ENCODE results near the gene ADTRP. TPM values are rescaled to one million over a fixed set of nuclear protein-coding genes. Genes with fewer than 3 reads are reported as not detected.
A peak's percentile ranks its signal among the peaks of the same experiment; 100 is the strongest.

ADTRP gene
- total and polyA plus RNA-seq, 10 of the 15 experiments (the other 5 are each of a cell fraction or from before 2014, with no cell fraction given) = 0.10 to 2.6 (median 2.1) TPM

DNA sequence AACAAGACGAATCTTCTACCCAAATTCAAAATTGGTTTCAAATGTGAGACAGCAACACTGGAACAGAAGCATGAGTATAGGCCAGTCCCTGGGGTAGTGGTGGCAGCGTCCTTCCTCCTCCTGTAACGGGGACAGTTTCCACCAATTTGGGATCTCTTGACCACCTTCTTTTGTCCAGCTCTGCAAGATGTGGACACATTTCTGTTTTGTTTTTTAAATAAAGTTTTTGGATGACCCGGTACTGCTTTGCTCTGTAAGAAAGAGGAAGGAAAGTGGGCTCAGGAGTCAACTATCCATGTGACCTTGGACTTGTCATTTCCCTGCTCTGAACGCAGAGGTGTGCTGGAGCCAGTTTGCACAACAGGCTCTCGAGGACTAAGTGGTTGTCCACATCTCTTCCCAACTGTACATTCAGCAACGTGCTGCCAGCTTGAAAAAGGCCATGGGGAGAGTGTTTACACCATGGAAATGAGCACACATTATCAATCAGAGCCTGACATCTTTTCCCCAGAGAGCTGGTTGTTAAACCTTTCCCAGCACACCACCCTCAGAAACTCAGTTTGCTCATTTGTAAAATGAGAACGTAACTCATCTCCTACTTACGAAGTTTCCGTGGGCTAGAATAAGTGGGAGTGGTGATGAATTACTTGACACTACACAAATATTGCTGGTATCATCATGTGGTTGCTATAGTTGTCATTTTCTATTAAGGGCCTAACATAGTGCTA is 66.5 kb downstream of the ADTRP start (continued):
- TF ChIP-seq, protein P1, sequence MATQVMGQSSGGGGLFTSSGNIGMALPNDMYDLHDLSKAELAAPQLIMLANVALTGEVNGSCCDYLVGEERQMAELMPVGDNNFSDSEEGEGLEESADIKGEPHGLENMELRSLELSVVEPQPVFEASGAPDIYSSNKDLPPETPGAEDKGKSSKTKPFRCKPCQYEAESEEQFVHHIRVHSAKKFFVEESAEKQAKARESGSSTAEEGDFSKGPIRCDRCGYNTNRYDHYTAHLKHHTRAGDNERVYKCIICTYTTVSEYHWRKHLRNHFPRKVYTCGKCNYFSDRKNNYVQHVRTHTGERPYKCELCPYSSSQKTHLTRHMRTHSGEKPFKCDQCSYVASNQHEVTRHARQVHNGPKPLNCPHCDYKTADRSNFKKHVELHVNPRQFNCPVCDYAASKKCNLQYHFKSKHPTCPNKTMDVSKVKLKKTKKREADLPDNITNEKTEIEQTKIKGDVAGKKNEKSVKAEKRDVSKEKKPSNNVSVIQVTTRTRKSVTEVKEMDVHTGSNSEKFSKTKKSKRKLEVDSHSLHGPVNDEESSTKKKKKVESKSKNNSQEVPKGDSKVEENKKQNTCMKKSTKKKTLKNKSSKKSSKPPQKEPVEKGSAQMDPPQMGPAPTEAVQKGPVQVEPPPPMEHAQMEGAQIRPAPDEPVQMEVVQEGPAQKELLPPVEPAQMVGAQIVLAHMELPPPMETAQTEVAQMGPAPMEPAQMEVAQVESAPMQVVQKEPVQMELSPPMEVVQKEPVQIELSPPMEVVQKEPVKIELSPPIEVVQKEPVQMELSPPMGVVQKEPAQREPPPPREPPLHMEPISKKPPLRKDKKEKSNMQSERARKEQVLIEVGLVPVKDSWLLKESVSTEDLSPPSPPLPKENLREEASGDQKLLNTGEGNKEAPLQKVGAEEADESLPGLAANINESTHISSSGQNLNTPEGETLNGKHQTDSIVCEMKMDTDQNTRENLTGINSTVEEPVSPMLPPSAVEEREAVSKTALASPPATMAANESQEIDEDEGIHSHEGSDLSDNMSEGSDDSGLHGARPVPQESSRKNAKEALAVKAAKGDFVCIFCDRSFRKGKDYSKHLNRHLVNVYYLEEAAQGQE (IDR thresholded peaks at IDR 0.05; ENCODE audit: low read depth, low read length) = no peak
- TF ChIP-seq BMI1 (IDR thresholded peaks at IDR 0.05; ENCODE audit: borderline replicate concordance) (no peak), TARDBP (IDR thresholded peaks at IDR 0.05; ENCODE audit: borderline replicate concordance) (no peak), CBFB (IDR thresholded peaks at IDR 0.05; ENCODE audit: low read depth) (no peak), SIX5 (IDR thresholded peaks at IDR 0.05; ENCODE audit: low read depth, low read length, severe bottlenecking) (no peak), RELA (IDR thresholded peaks at IDR 0.05; ENCODE audit: borderline replicate concordance, partially characterized antibody) (no peak), HDAC2 (IDR thresholded peaks at IDR 0.05) (no peak), IKZF2 (IDR thresholded peaks at IDR 0.05) (0 out of 4 replicates have a peak, but pooled peaks of 1 of the 2 experiments have one; percentile 41), ZBTB4 (CRISPR knock-in tag; IDR thresholded peaks at IDR 0.05) (no peak), SREBF2 (IDR thresholded peaks at IDR 0.05; ENCODE audit: low read length) (no peak), MTA2 (IDR thresholded peaks at IDR 0.05; ENCODE audit: low read depth) (peak; percentile 50; the same call in 1 of the 2 replicates), ZNF217 (IDR thresholded peaks at IDR 0.05) (peak; percentile 34; the same call in 1 of the 2 replicates), RB1 (IDR thresholded peaks at IDR 0.05; ENCODE audit: borderline replicate concordance) (no peak), ATF7 (IDR thresholded peaks at IDR 0.05; ENCODE audit: low read depth) (peak; percentile 54), FOS (IDR thresholded peaks at IDR 0.05; ENCODE audit: borderline replicate concordance, extremely low read depth, insufficient read length) (no peak), ZNF274 (IDR thresholded peaks at IDR 0.05; ENCODE audit: insufficient read depth, insufficient read length) (no peak), E2F8 (IDR thresholded peaks at IDR 0.05; ENCODE audit: low read depth, partially characterized antibody) (no peak), SP1 (IDR thresholded peaks at IDR 0.05; ENCODE audit: low read depth, low read length) (no peak), NBN (IDR thresholded peaks at IDR 0.05) (no peak; the same call in 1 of the 2 replicates)
- TF ChIP-seq, protein P2, sequence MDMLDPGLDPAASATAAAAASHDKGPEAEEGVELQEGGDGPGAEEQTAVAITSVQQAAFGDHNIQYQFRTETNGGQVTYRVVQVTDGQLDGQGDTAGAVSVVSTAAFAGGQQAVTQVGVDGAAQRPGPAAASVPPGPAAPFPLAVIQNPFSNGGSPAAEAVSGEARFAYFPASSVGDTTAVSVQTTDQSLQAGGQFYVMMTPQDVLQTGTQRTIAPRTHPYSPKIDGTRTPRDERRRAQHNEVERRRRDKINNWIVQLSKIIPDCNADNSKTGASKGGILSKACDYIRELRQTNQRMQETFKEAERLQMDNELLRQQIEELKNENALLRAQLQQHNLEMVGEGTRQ (IDR thresholded peaks at IDR 0.05; ENCODE audit: borderline replicate concordance, low read depth, low read length) = no peak
